SU-DHL-6 (cell line): ENCODE data around the gene ULBP2.
"Not testable (repeated sequence)": the region's sequence is repeated elsewhere in the genome, so short reads cannot be mapped to it uniquely, and the experiment has no call there.

ENCODE experiments used
- H2AFZ ChIP-seq: fragments of 200-600 bp; sonication (generic); 2 replicates; pipeline ENCODE4 v1.6.1; 2014; ENCODE audit warnings: low read depth, mild to moderate bottlenecking, moderate library complexity, mixed read lengths, antibody characterized with exemption, low read length; ENCODE audit not compliant: severe bottlenecking
- H3F3A ChIP-seq: fragments of 200-600 bp; shearing (Covaris generic); 2 replicates; pipeline ENCODE4 v1.6.0; 2016; ENCODE audit warnings: antibody characterized with exemption, mild to moderate bottlenecking; ENCODE audit not compliant: insufficient read depth
- H3K27ac ChIP-seq: fragments of 200-600 bp; sonication (generic); 2 replicates; pipeline ENCODE4 v1.5.1; 2016; ENCODE audit warnings: low read depth, mild to moderate bottlenecking, low read length, moderate library complexity, mixed read lengths
- H3K27me3 ChIP-seq: fragments of 200-600 bp; sonication (generic), shearing (Covaris generic); 2 replicates; pipeline ENCODE4 v1.6.0; 2014; ENCODE audit warnings: mild to moderate bottlenecking, low read length
- H3K36me3 ChIP-seq: fragments of 200-600 bp; sonication (generic); 2 replicates; pipeline ENCODE4 v1.6.1; 2014; ENCODE audit warnings: mild to moderate bottlenecking, low read length, mixed read lengths
- H3K4me2 ChIP-seq: fragments of 300-600, 200-600 bp; shearing (Covaris generic), sonication (generic); 2 replicates; pipeline ENCODE4 v1.6.0; 2014; ENCODE audit warnings: low read length, low read depth, mild to moderate bottlenecking; ENCODE audit not compliant: poor library complexity, severe bottlenecking
- H3K4me3 ChIP-seq: fragments of 200-600 bp; sonication (generic); 2 replicates; pipeline ENCODE4 v1.5.1; 2014; ENCODE audit warnings: antibody characterized with exemption, low read length, mild to moderate bottlenecking, mixed read lengths; ENCODE audit not compliant: insufficient read depth, poor library complexity, severe bottlenecking
- H3K79me2 ChIP-seq: fragments of 200-600 bp; sonication (generic); 2 replicates; pipeline ENCODE4 v1.6.1; 2014; ENCODE audit warnings: mild to moderate bottlenecking, low read length, moderate library complexity; ENCODE audit not compliant: insufficient read depth
- H3K9ac ChIP-seq: fragments of 200-600 bp; sonication (generic); 2 replicates; pipeline ENCODE4 v1.7.0; 2014; ENCODE audit warnings: mild to moderate bottlenecking, low read length
- H3K9me2 ChIP-seq: fragments of 200-600 bp; sonication (generic); replicated peaks from 2 replicates; pipeline ENCODE4 v1.6.1; 2014; ENCODE audit warnings: low read length; ENCODE audit not compliant: insufficient read depth
- H3K9me3 ChIP-seq: fragments of 200-600 bp; sonication (generic); 2 replicates; pipeline ENCODE4 v1.6.1; 2014; ENCODE audit warnings: low read length, mixed read lengths; ENCODE audit not compliant: insufficient read depth
- H4K20me1 ChIP-seq: fragments of 200-600 bp; sonication (generic); 2 replicates; pipeline ENCODE4 v1.6.1; 2014; ENCODE audit warnings: low read depth, mild to moderate bottlenecking, antibody characterized with exemption, low read length, moderate library complexity, mixed read lengths
- CTCF ChIP-seq: fragments of 200-600 bp; sonication (generic); IDR thresholded peaks from one replicate; pipeline ENCODE4 v1.5.1; 2017; ENCODE audit warnings: antibody characterized with exemption, mild to moderate bottlenecking, low read length, moderate library complexity; ENCODE audit not compliant: insufficient read depth, poor library complexity, severe bottlenecking
- EZH2phosphoT487 ChIP-seq: fragments of 200-600 bp; sonication (generic), shearing (Covaris generic); conservative IDR thresholded peaks from 2 replicates; pipeline ENCODE4 v1.6.1; 2018; ENCODE audit warnings: mild to moderate bottlenecking, antibody characterized with exemption, low read length, moderate library complexity, mixed read lengths

Gene ULBP2

GRCh38 chr6:149936743-149937142 is 5.1 kb upstream of the ULBP2 start:
- Histone ChIP-seq H3K9me2 (no peaks in the 10 kb centered on the region), H3K36me3 (no peaks in the 10 kb centered on the region), H3K9ac (no peak overlapping the region), H4K20me1 (no peaks in the 10 kb centered on the region), H2AFZ (no peak overlapping the region), H3K27me3 (no peaks in the 10 kb centered on the region), H3K79me2 (no peaks in the 10 kb centered on the region), H3K4me2 (no peak overlapping the region), H3K4me3 (no peak overlapping the region), H3F3A (no peaks in the 10 kb centered on the region; the same call in 1 of the 2 replicates), H3K27ac (no peak overlapping the region), H3K9me3 (no peaks in the 10 kb centered on the region)
- TF ChIP-seq EZH2phosphoT487: no peak
- TF ChIP-seq CTCF: no peak

- not testable (repeated sequence) for H3F3A ChIP-seq, H3K9me3 ChIP-seq, H3K79me2 ChIP-seq, H3K27me3 ChIP-seq, H3K36me3 ChIP-seq, H3K27ac ChIP-seq, H3K9me2 ChIP-seq, H4K20me1 ChIP-seq
- Histone ChIP-seq H2AFZ (peak overlapping the region; percentile 92), H3K4me3 (peak overlapping the region; percentile 51), H3K4me2 (peak overlapping the region; percentile 80), H3K9ac (peak overlapping the region; percentile 52)
These were observed 3.7 kb upstream of the ULBP2 start for GRCh38 chr6:149938013-149938570.

DNA sequence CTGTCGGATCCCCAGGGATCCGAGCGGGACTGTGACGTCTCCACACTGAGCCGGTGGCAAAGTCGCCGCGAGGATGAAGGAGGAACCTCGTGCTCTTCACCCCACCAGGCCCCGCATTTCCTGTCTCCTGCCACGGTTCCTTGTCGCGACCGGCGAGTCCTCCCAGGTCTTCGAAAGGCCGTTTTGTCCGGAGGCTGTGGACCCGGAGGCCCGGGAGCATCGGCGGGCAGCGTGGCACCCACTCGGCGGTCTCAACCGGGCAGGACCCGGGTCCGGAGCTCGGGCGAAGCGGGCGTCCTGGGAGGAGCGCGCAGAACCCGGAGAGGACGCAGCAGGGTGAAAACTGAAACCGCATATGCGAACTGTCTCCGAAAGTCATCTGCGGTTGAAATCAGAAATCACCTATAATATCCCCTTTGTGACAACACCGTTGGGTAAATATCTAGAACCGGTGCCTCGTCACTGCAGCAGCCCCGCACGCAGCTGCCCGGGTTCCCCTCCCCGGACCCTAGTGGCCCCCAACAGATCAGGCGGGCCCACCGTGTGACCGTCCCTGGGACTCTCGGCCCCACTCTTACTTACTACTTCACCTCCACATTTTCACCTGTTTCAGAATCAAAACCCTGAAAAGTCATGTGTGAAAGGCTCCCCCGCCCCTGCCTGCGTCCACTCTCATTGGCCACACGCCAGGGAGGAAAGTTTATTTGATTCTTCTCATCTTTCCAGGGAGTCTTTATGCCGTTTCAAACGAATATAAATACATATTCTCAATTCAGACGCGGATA is 3.1 kb upstream of the ULBP2 start:
- no peaks in the 10 kb centered on the region for H3K36me3 ChIP-seq
- TF ChIP-seq CTCF (no peak), EZH2phosphoT487 (no peak)
- H3F3A ChIP-seq: no peaks in the 10 kb centered on the region; the same call in 1 of the 2 replicates
- peak overlapping the region; percentile 80 for H3K4me2 ChIP-seq
- no peaks in the 10 kb centered on the region for H3K9me2 ChIP-seq
- H2AFZ ChIP-seq: peak overlapping the region; percentile 92
- H3K27ac ChIP-seq: no peak overlapping the region
- no peaks in the 10 kb centered on the region for H3K27me3 ChIP-seq
- H3K9ac ChIP-seq: peak overlapping the region; percentile 52
- H3K9me3 ChIP-seq: no peaks in the 10 kb centered on the region
- no peaks in the 10 kb centered on the region for H4K20me1 ChIP-seq
- H3K79me2 ChIP-seq: no peaks in the 10 kb centered on the region
- peak overlapping the region; percentile 51 for H3K4me3 ChIP-seq

- no peaks in the 10 kb centered on the region for H3K27me3 ChIP-seq
- no peak overlapping the region for H3K9ac ChIP-seq
These were observed 2.5 kb upstream of the ULBP2 start for GRCh38 chr6:149939356-149939648.

More at GRCh38 chr6:149939356-149939648, 2.5 kb upstream of the ULBP2 start:
- Histone ChIP-seq H2AFZ (no peak overlapping the region), H3K27ac (no peak overlapping the region), H4K20me1 (no peaks in the 10 kb centered on the region), H3K36me3 (no peaks in the 10 kb centered on the region), H3K4me2 (no peak overlapping the region), H3K9me2 (no peaks in the 10 kb centered on the region), H3K9me3 (no peaks in the 10 kb centered on the region), H3K4me3 (no peak overlapping the region), H3F3A (no peaks in the 10 kb centered on the region; the same call in 1 of the 2 replicates), H3K79me2 (no peaks in the 10 kb centered on the region)
- TF ChIP-seq CTCF (no peak), EZH2phosphoT487 (no peak)
